HCT116 (cell line): ENCODE results near the gene CLASP1. TPM values are rescaled to one million over a fixed set of nuclear protein-coding genes. Genes with fewer than 3 reads are reported as not detected.

Experiments
- ATAC-seq: fragments of 200-7000 bp; cut with Tn5 transposase; 2 replicates; pipeline ENCODE4 v1.9.1; 2020; ENCODE audit warnings: mild to moderate bottlenecking, moderate library complexity
- BruUV-seq: library from RNA; stranded (reverse); fragments of 400-500 nt; replicated peaks from 2 replicates; lab custom pipeline; 2021; lab: Mats Ljungman, UMichigan
- CTCF ChIA-PET: fragments of 300-600 bp; sonication (Branson Sonifier 250); formaldehyde crosslinking; loops from one replicate; lab custom pipeline; 2021; ENCODE audit warnings: antibody characterized with exemption; lab: Charles Lee
- POLR2A ChIA-PET: fragments of 300-600, 350-600 bp; sonication (Branson Sonifier 250); formaldehyde crosslinking; loops from one replicate; lab custom pipeline; 2021; ENCODE audit warnings: antibody characterized with exemption; lab: Charles Lee
- RAD21 ChIA-PET, 2 experiments: fragments of 300-600 bp; sonication (Branson Sonifier 250); formaldehyde crosslinking; loops; one replicate each; lab custom pipeline; 2023; ENCODE audit warnings: low total read pairs in 2 of 2; ENCODE audit not compliant: uncharacterized antibody in 2 of 2, unreplicated experiment in 2 of 2, low non-redundant PET in 1 of 2; lab: Charles Lee
- DNase-seq: peaks from one replicate; pipeline ENCODE4 v3.0.0-alpha.2; 2010; ENCODE audit warnings: low read depth, low spot score
- H2AFZ ChIP-seq: fragments of 200-600 bp; shearing (Covaris generic), sonication (generic); 2 replicates; pipeline ENCODE4 v1.6.1; 2017; ENCODE audit warnings: low read depth, mixed run types, mixed read lengths, antibody characterized with exemption, low read length; ENCODE audit not compliant: poor library complexity, severe bottlenecking
- H3K27ac ChIP-seq: 2 replicates; pipeline ENCODE4 v1.5.1; 2012; ENCODE audit warnings: low read depth, low read length
- H3K27me3 ChIP-seq: fragments of 200-600 bp; sonication (generic); 2 replicates; pipeline ENCODE4 v1.6.1; 2016; ENCODE audit warnings: mixed run types, low read length, mixed read lengths; ENCODE audit not compliant: insufficient read depth
- H3K36me3 ChIP-seq, 2 experiments: fragments of 200-500 bp in 1 of 2; fragments of 200-600 bp in 1 of 2; sonication (Bioruptor generic) in 1 of 2; sonication (generic) in 1 of 2; 2 replicates each; pipeline versions ENCODE4 v1.5.1 to v1.6.1; 2014 to 2016; ENCODE audit warnings: low read length in 2 of 2, inconsistent platforms in 1 of 2, mixed read lengths in 1 of 2, mixed run types in 1 of 2; ENCODE audit not compliant: insufficient read depth in 2 of 2, control insufficient read depth in 1 of 2
- H3K4me1 ChIP-seq, 2 experiments: fragments of 200-600 bp in 1 of 2; sonication (generic) in 1 of 2; 2 replicates each; pipeline versions ENCODE4 v1.5.1 to v1.6.1; 2012 to 2017; ENCODE audit warnings: low read length in 2 of 2, inconsistent platforms in 1 of 2, mild to moderate bottlenecking in 1 of 2, mixed read lengths in 1 of 2, mixed run types in 1 of 2, moderate library complexity in 1 of 2; ENCODE audit not compliant: insufficient read depth in 2 of 2, control insufficient read depth in 1 of 2
- H3K4me2 ChIP-seq: fragments of 200-600 bp; sonication (generic); 2 replicates; pipeline ENCODE4 v1.6.1; 2017; ENCODE audit warnings: mixed run types, low read length, mixed read lengths
- H3K4me3 ChIP-seq, 2 experiments: fragments of 200-600 bp in 1 of 2; sonication (generic) in 1 of 2; replicated peaks in 1 of 2; 2 replicates each; pipeline ENCODE4 v1.5.1; 2011 to 2016; ENCODE audit warnings: low read length in 2 of 2, control low read depth in 1 of 2, low read depth in 1 of 2, mild to moderate bottlenecking in 1 of 2, mixed read lengths in 1 of 2, mixed run types in 1 of 2
- H3K79me2 ChIP-seq: fragments of 200-600 bp; sonication (generic); 2 replicates; pipeline ENCODE4 v1.6.1; 2017; ENCODE audit warnings: mild to moderate bottlenecking, mixed run types, low read length, moderate library complexity, mixed read lengths; ENCODE audit not compliant: insufficient read depth
- H3K9ac ChIP-seq: fragments of 200-600 bp; sonication (generic); 2 replicates; pipeline ENCODE4 v1.6.1; 2016; ENCODE audit warnings: low read length, mixed read lengths
- H3K9me2 ChIP-seq: fragments of 200-600 bp; sonication (generic), shearing (Covaris generic); 2 replicates; pipeline ENCODE4 v1.6.1; 2017; ENCODE audit warnings: mixed run types, mild to moderate bottlenecking, moderate library complexity; ENCODE audit not compliant: insufficient read depth
- H3K9me3 ChIP-seq, 2 experiments: fragments of 200-500 bp in 1 of 2; fragments of 200-600 bp in 1 of 2; sonication (Bioruptor generic) in 1 of 2; sonication (generic) in 1 of 2; 2 replicates each; pipeline ENCODE4 v1.6.1; 2014 to 2017; ENCODE audit warnings: low read length in 2 of 2, mixed read lengths in 2 of 2, inconsistent platforms in 1 of 2, low read depth in 1 of 2, mild to moderate bottlenecking in 1 of 2, mixed run types in 1 of 2, moderate library complexity in 1 of 2; ENCODE audit not compliant: control insufficient read depth in 1 of 2, insufficient read depth in 1 of 2
- H4K20me1 ChIP-seq: fragments of 200-600 bp; sonication (generic), shearing (Covaris generic); 2 replicates; pipeline ENCODE4 v1.6.1; 2017; ENCODE audit warnings: mixed run types, mild to moderate bottlenecking, moderate library complexity; ENCODE audit not compliant: insufficient read depth
- CBX3 ChIP-seq: IDR thresholded peaks from 2 replicates; pipeline ENCODE4 v1.6.1; 2012; ENCODE audit warnings: low read depth
- CEBPB ChIP-seq: IDR thresholded peaks from 2 replicates; pipeline ENCODE4 v1.6.1; 2012; ENCODE audit warnings: low read depth
- CTCF ChIP-seq, 3 experiments: fragments of 200-600 bp in 1 of 3; sonication (generic) in 1 of 3; IDR thresholded peaks in 2 of 3; conservative IDR thresholded peaks in 1 of 3; 2 replicates each; pipeline ENCODE4 v1.5.1; 2012 to 2017; ENCODE audit warnings: low read depth in 2 of 3, low read length in 2 of 3, antibody characterized with exemption in 1 of 3, borderline replicate concordance in 1 of 3, control low read depth in 1 of 3, mild to moderate bottlenecking in 1 of 3, mixed read lengths in 1 of 3, mixed run types in 1 of 3, moderate library complexity in 1 of 3; ENCODE audit not compliant: insufficient read depth in 1 of 3
- EGR1 ChIP-seq: IDR thresholded peaks from 2 replicates; pipeline ENCODE4 v1.6.1; 2012; ENCODE audit warnings: low read depth
- ELF1 ChIP-seq: IDR thresholded peaks from 2 replicates; pipeline ENCODE4 v1.6.1; 2012; ENCODE audit warnings: low read depth, borderline replicate concordance
- EZH2 ChIP-seq: fragments of 200-600 bp; sonication (generic); IDR thresholded peaks from 2 replicates; pipeline ENCODE4 v1.6.1; 2017; ENCODE audit warnings: antibody characterized with exemption, mixed run types
- EZH2phosphoT487 ChIP-seq: fragments of 200-600 bp; IDR thresholded peaks from 2 replicates; pipeline ENCODE4 v1.6.1; 2018; ENCODE audit warnings: antibody characterized with exemption, borderline replicate concordance
- FOSL1 ChIP-seq: IDR thresholded peaks from 2 replicates; pipeline ENCODE4 v1.6.1; 2012; ENCODE audit warnings: low read depth
- JUND ChIP-seq: IDR thresholded peaks from 2 replicates; pipeline ENCODE4 v1.6.1; 2012
- MAX ChIP-seq: IDR thresholded peaks from 2 replicates; pipeline ENCODE4 v1.6.1; 2012
- POLR2AphosphoS5 ChIP-seq: IDR thresholded peaks from 2 replicates; pipeline ENCODE4 v1.6.1; 2011; ENCODE audit warnings: mild to moderate bottlenecking, low read depth, low read length, moderate library complexity
- RAD21 ChIP-seq: IDR thresholded peaks from 2 replicates; pipeline ENCODE4 v1.6.1; 2012; ENCODE audit warnings: low read depth, mild to moderate bottlenecking
- SP1 ChIP-seq: IDR thresholded peaks from 2 replicates; pipeline ENCODE4 v1.6.1; 2012; ENCODE audit warnings: low read depth
- SRF ChIP-seq: IDR thresholded peaks from 2 replicates; pipeline ENCODE4 v1.6.1; 2012; ENCODE audit warnings: low read depth
- TCF7L2 ChIP-seq: IDR thresholded peaks from 2 replicates; pipeline ENCODE4 v1.7.0; 2011; ENCODE audit warnings: borderline replicate concordance, inconsistent platforms; ENCODE audit not compliant: insufficient read depth, insufficient read length; ENCODE audit errors: extremely low read depth
- YY1 ChIP-seq: IDR thresholded peaks from 2 replicates; pipeline ENCODE4 v1.6.1; 2011; ENCODE audit warnings: low read length, low read depth, moderate library complexity, mild to moderate bottlenecking; ENCODE audit not compliant: insufficient replicate concordance; ENCODE audit errors: extremely low read depth
- intact Hi-C: fragments of 100-400 bp; cut with micrococcal nuclease; formaldehyde crosslinking; loops from 2 replicates; pipeline ENCODE4 v1.10.0; 2022
- total RNA-seq: library from RNA; stranded (reverse); gene quantifications from one replicate; pipeline ENCODE4 v1.2.1, GENCODE V29; 2021; ENCODE audit not compliant: unreplicated experiment
- TF ChIP-seq, protein P1 (sequence below): IDR thresholded peaks from 2 replicates; pipeline ENCODE4 v1.6.1; 2011; ENCODE audit warnings: mild to moderate bottlenecking, low read length, moderate library complexity; ENCODE audit not compliant: insufficient replicate concordance; ENCODE audit errors: extremely low read depth
- TF ChIP-seq, protein P2 (sequence below): IDR thresholded peaks from 2 replicates; pipeline ENCODE4 v1.6.1; 2012; ENCODE audit warnings: low read depth

Gene CLASP1
- total RNA-seq, 1 experiment from 2014 or later, result 41.9 TPM

DNA sequence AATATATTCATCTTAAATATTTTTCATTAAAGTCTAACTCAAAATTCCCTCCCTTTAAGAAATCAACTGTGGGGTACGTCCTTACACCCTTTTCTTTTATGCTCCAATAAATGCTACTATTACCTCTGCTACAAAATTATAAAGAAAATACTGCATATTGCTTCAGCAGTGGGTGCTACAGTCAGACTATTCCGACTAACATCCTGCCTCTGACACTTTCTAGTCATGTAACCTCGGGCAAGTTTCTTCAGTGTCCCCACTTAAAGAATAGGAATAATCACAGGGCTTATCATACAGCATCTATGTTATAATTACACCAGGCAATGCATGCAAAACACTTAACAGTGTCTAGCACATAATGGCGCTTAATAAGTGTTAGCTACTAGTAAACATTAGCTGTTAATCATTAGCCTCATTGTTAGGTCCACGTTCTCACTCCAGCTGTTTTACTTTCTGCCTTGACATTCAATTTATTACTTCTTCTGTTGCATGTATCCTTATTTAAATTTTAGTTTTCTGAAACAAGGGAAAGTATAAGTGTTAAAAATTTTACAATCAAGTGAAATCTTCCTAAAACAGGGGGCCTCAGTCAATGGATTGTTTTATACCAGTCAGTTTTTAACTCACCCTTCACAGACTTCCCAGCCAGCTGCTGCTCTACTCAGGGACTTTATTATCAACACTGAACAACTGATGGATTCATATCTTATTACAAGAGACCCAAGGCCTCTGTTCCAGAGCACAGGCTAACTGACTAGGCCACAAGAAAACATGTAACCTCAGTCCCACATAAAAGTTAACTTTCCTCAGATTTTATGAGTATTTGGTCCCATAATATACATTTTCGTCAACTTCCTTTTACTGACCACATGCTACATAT lies 54.0 kb downstream of the CLASP1 start (continued):
- TF ChIP-seq YY1, result no peak
- no peak for TF ChIP-seq EGR1

DNA sequence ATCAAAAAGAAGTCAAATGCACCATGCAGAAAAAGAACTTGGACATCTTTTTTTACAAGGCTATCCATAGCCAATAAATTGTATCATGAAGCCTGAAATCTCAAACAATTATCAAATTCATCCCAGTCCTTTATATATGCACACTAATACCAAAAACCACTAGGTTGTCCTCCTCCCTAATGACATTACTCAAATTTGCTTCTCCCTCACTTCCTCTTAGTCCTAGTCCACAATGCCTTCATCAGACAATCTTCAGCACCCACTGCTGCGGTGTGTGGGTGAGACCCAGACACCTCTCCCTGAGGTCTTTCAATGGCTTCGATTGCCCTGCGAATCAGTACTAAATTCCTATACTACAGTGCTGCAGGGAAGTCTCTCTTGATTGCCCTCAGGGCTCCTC lies 58.1 kb downstream of the CLASP1 start:
- RAD21 ChIA-PET, result no interaction called here
- Histone ChIP-seq H3K79me2 (peaks cover 30% of the 10 kb centered on the region), H3K27ac (no peak overlapping the region), H3K36me3 (no peaks in the 10 kb centered on the region), H2AFZ (no peak overlapping the region), H3K4me2 (no peak overlapping the region), H3K9me2 (no peaks in the 10 kb centered on the region), H3K4me1 (peaks cover 0 to 2% of the 10 kb centered on the region in 2 experiments; a peak in 2 of 4 replicates), H3K9ac (no peak overlapping the region), H3K27me3 (no peaks in the 10 kb centered on the region), H3K9me3 (no peaks in the 10 kb centered on the region), H4K20me1 (no peaks in the 10 kb centered on the region), H3K4me3 (no peak overlapping the region)
- POLR2A ChIA-PET, result no interaction called here
- no TSS peak for BruUV-seq
- CTCF ChIA-PET, result no interaction called here
- no peak for ATAC-seq
- intact Hi-C loops, result no loop called here
- DNase-seq, result no peak
- TF ChIP-seq CEBPB (no peak), CTCF (IDR thresholded peaks at IDR 0.05 in 2 of 3, conservative IDR thresholded peaks at IDR 0.05 in 1 of 3; ENCODE audit: borderline replicate concordance in 1 of 3, insufficient read depth in 1 of 3, low read depth in 2 of 3, low read length in 2 of 3) (no peak), EZH2 (no peak), ELF1 (no peak), EZH2phosphoT487 (no peak), CBX3 (no peak), POLR2AphosphoS5 (no peak), SP1 (no peak), TCF7L2 (no peak), RAD21 (no peak), MAX (no peak), FOSL1 (no peak), JUND (no peak), SRF (no peak)
- TF ChIP-seq, protein P1, sequence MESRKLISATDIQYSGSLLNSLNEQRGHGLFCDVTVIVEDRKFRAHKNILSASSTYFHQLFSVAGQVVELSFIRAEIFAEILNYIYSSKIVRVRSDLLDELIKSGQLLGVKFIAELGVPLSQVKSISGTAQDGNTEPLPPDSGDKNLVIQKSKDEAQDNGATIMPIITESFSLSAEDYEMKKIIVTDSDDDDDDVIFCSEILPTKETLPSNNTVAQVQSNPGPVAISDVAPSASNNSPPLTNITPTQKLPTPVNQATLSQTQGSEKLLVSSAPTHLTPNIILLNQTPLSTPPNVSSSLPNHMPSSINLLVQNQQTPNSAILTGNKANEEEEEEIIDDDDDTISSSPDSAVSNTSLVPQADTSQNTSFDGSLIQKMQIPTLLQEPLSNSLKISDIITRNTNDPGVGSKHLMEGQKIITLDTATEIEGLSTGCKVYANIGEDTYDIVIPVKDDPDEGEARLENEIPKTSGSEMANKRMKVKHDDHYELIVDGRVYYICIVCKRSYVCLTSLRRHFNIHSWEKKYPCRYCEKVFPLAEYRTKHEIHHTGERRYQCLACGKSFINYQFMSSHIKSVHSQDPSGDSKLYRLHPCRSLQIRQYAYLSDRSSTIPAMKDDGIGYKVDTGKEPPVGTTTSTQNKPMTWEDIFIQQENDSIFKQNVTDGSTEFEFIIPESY, result no peak
- TF ChIP-seq, protein P2, sequence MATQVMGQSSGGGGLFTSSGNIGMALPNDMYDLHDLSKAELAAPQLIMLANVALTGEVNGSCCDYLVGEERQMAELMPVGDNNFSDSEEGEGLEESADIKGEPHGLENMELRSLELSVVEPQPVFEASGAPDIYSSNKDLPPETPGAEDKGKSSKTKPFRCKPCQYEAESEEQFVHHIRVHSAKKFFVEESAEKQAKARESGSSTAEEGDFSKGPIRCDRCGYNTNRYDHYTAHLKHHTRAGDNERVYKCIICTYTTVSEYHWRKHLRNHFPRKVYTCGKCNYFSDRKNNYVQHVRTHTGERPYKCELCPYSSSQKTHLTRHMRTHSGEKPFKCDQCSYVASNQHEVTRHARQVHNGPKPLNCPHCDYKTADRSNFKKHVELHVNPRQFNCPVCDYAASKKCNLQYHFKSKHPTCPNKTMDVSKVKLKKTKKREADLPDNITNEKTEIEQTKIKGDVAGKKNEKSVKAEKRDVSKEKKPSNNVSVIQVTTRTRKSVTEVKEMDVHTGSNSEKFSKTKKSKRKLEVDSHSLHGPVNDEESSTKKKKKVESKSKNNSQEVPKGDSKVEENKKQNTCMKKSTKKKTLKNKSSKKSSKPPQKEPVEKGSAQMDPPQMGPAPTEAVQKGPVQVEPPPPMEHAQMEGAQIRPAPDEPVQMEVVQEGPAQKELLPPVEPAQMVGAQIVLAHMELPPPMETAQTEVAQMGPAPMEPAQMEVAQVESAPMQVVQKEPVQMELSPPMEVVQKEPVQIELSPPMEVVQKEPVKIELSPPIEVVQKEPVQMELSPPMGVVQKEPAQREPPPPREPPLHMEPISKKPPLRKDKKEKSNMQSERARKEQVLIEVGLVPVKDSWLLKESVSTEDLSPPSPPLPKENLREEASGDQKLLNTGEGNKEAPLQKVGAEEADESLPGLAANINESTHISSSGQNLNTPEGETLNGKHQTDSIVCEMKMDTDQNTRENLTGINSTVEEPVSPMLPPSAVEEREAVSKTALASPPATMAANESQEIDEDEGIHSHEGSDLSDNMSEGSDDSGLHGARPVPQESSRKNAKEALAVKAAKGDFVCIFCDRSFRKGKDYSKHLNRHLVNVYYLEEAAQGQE, result no peak
